A549 (cell line): ENCODE results near the gene CES4A. TPM values are rescaled to one million over a fixed set of nuclear protein-coding genes. Genes with fewer than 3 reads are reported as not detected.

Experiments used
- ATAC-seq, 2 experiments: fragments of 200-7000 bp in 1 of 2; fragments of >200 bp in 1 of 2; cut with Nextera tagmentation in 1 of 2; cut with Tn5 transposase in 1 of 2; 3 replicates each; pipeline versions ENCODE4 v1.8.0 to v1.9.1; 2018 to 2020; ENCODE audit warnings: mild to moderate bottlenecking in 1 of 2, moderate library complexity in 1 of 2
- CTCF ChIA-PET: fragments of 300-600 bp; sonication (Branson Sonifier 250); formaldehyde crosslinking; extraction: SDS; loops from one replicate; lab custom pipeline; 2021; ENCODE audit warnings: antibody characterized with exemption, inconsistent platforms; lab: Yijun Ruan, JAX
- POLR2A ChIA-PET: fragments of 350-600 bp; formaldehyde crosslinking; extraction: SDS; loops from one replicate; lab custom pipeline; 2021; ENCODE audit warnings: antibody characterized with exemption, inconsistent platforms; lab: Yijun Ruan, JAX
- DNase-seq, 2 experiments: peaks; one replicate each; pipeline versions ENCODE4 v3.0.0 to v3.0.0-alpha.2; 2011 to 2016; ENCODE audit warnings: low read depth in 1 of 2, low spot score in 1 of 2
- FAIRE-seq: peaks from 2 replicates; lab custom pipeline; 2011; peaks lifted over from hg19 to GRCh38; lab: Jason Lieb, UNC
- H3K27ac ChIP-seq, 2 experiments: fragments of >200 bp; sonication (Bioruptor Twin); formaldehyde crosslinking; 3 replicates each; pipeline ENCODE4 v1.5.1; 2016 to 2017
- H3K4me1 ChIP-seq: fragments of >200 bp; sonication (Bioruptor Twin); formaldehyde crosslinking; 3 replicates; pipeline ENCODE4 v1.6.1; 2016
- H3K4me2 ChIP-seq: fragments of >200 bp; sonication (Bioruptor Twin); formaldehyde crosslinking; 3 replicates; pipeline ENCODE4 v1.6.1; 2016
- H3K4me3 ChIP-seq: fragments of >200 bp; sonication (Bioruptor Twin); formaldehyde crosslinking; 3 replicates; pipeline ENCODE4 v1.5.1; 2016
- H3K9me3 ChIP-seq: fragments of >200 bp; sonication (Bioruptor Twin); formaldehyde crosslinking; 3 replicates; pipeline ENCODE4 v1.6.1; 2016
- CBX2 ChIP-seq: fragments of 200-600 bp; sonication (generic); IDR thresholded peaks from 2 replicates; pipeline ENCODE4 v1.6.1; 2016; ENCODE audit warnings: low read depth, mild to moderate bottlenecking, borderline replicate concordance
- CEBPB ChIP-seq, 2 experiments: fragments of >200 bp in 1 of 2; sonication (Bioruptor Twin) in 1 of 2; formaldehyde crosslinking in 1 of 2; IDR thresholded peaks; 2 replicates each; pipeline ENCODE4 v1.6.1; 2012 to 2016
- CHD4 ChIP-seq: fragments of 200-600 bp; sonication (generic); IDR thresholded peaks from 2 replicates; pipeline ENCODE4 v1.6.1; 2016; ENCODE audit warnings: antibody characterized with exemption, mild to moderate bottlenecking, borderline replicate concordance
- CTCF ChIP-seq: fragments of >200 bp; sonication (Bioruptor Twin); formaldehyde crosslinking; IDR thresholded peaks from 3 replicates; pipeline ENCODE4 v1.5.1; 2016
- E2F6 ChIP-seq: IDR thresholded peaks from 2 replicates; pipeline ENCODE4 v1.6.1; 2012; ENCODE audit warnings: low read depth, borderline replicate concordance
- EHMT2 ChIP-seq: fragments of 200-600 bp; sonication (generic); IDR thresholded peaks from 2 replicates; pipeline ENCODE4 v1.6.1; 2016; ENCODE audit warnings: antibody characterized with exemption, low read depth, mild to moderate bottlenecking, moderate library complexity
- EP300 ChIP-seq, 2 experiments: fragments of >200 bp; sonication (Bioruptor Twin); formaldehyde crosslinking; IDR thresholded peaks; 2 replicates in 1 of 2; 3 replicates in 1 of 2; pipeline ENCODE4 v1.6.1; 2016 to 2017
- FOSL2 ChIP-seq, 2 experiments: fragments of 450-650 bp in 1 of 2; fragments of >200 bp in 1 of 2; sonication (Bioruptor Twin) in 1 of 2; formaldehyde crosslinking; IDR thresholded peaks; 2 replicates each; pipeline versions ENCODE4 v1.5.0 to v1.6.1; 2016 to 2020; ENCODE audit warnings: mild to moderate bottlenecking in 1 of 2, moderate library complexity in 1 of 2
- HES2 ChIP-seq: fragments of >200 bp; sonication (Bioruptor Twin); formaldehyde crosslinking; IDR thresholded peaks from 2 replicates; pipeline ENCODE4 v1.6.1; 2016
- HEYL ChIP-seq: fragments of 250-450 bp; sonication (Bioruptor Pico); IDR thresholded peaks from 2 replicates; pipeline ENCODE4 v1.8.0; 2021; ENCODE audit warnings: mild to moderate bottlenecking, moderate library complexity
- HMGXB4 ChIP-seq: fragments of 250-450 bp; sonication (Bioruptor Pico); IDR thresholded peaks from 2 replicates; pipeline ENCODE4 v1.5.0; 2021; ENCODE audit warnings: mild to moderate bottlenecking, moderate library complexity, borderline replicate concordance
- JUN ChIP-seq, 2 experiments: fragments of >200 bp; sonication (Bioruptor Twin); formaldehyde crosslinking; IDR thresholded peaks; 2 replicates in 1 of 2; 3 replicates in 1 of 2; pipeline ENCODE4 v1.6.1; 2016 to 2017
- NPAS2 ChIP-seq: fragments of 250-450 bp; sonication (Bioruptor Pico); IDR thresholded peaks from 2 replicates; pipeline ENCODE4 v1.8.0; 2022; ENCODE audit warnings: mild to moderate bottlenecking, moderate library complexity, borderline replicate concordance
- NR3C1 ChIP-seq: fragments of >200 bp; sonication (Bioruptor Twin); formaldehyde crosslinking; IDR thresholded peaks from 3 replicates; pipeline ENCODE4 v1.6.1; 2017
- RCOR1 ChIP-seq: fragments of 150-350 bp; IDR thresholded peaks from 2 replicates; pipeline ENCODE4 v1.6.1; 2014; ENCODE audit warnings: antibody characterized with exemption, low read length, low read depth
- RFX5 ChIP-seq: fragments of 450-650 bp; IDR thresholded peaks from 2 replicates; pipeline ENCODE4 v1.7.1; 2014; ENCODE audit warnings: antibody characterized with exemption, mild to moderate bottlenecking, moderate library complexity
- TFCP2L1 ChIP-seq: fragments of 250-450 bp; sonication (Bioruptor Pico); IDR thresholded peaks from 2 replicates; pipeline ENCODE4 v1.5.0; 2021; ENCODE audit warnings: mild to moderate bottlenecking
- USF2 ChIP-seq: fragments of 450-650 bp; IDR thresholded peaks from 2 replicates; pipeline ENCODE4 v1.6.1; 2014; ENCODE audit warnings: antibody characterized with exemption
- ZNF302 ChIP-seq: fragments of 250-450 bp; sonication (Bioruptor Pico); IDR thresholded peaks from 2 replicates; pipeline ENCODE4 v1.9.0; 2021; ENCODE audit warnings: inconsistent platforms, mild to moderate bottlenecking, moderate library complexity
- WGBS: methylation state at CpG from one replicate; pipeline ENCODE4 v1.1.6; 2017; ENCODE audit errors: missing lambda C conversion rate; 5-methylcytosine and 5-hydroxymethylcytosine counted together
- polyA plus RNA-seq, 4 experiments: library from polyadenylated mRNA; depleted of rRNA in 3 of 4; stranded (reverse); fragments of >200 nt; fragmentation: RNase III in 1 of 4; extraction: RNeasy Plus Mini Kit Qiagen cat#74134 plus additional on column Dnase treatment in 1 of 4; gene quantifications; 2 replicates in 3 of 4; 3 replicates in 1 of 4; pipeline ENCODE4 v1.2.3, GENCODE V29; 2011 to 2017

CES4A gene
- polyA plus RNA-seq, 2 of the 4 experiments (the other 2 are of a cell fraction): 2.8 to 3.5 TPM

- TF ChIP-seq USF2 (no peak), RCOR1 (no peak)
Observed at GRCh38 chr16:67023689-67024088, 35.3 kb downstream of the CES4A start (continued).

- no peak overlapping the region for H3K4me2 ChIP-seq
- CTCF ChIA-PET: interaction anchor here (0.5 to 9.1 kb wide), 7 partner anchors 7 to 1099 kb away, joined by 3 to 94 read pairs (median 6); no protein-coding TSS in a partner anchor
Observed at GRCh38 chr16:67024384-67025209, 36.2 kb downstream of the CES4A start.

GRCh38 chr16:67025210-67025550, 36.8 kb downstream of the CES4A start:
- H3K4me1 ChIP-seq: peaks cover 4% of the 10 kb centered on the region; the same call in 2 of the 3 replicates
- DNase-seq: no peak
- ATAC-seq: no peak
- ChIA-PET CTCF (interaction anchor here (1.3 to 3.9 kb wide), 4 partner anchors 8 to 173 kb away, joined by 3 to 47 read pairs (median 6); no protein-coding TSS in a partner anchor), POLR2A (no interaction called here)
- TF ChIP-seq CBX2: no peak
- no peak overlapping the region for H3K4me2 ChIP-seq
- FAIRE-seq: no peak
- H3K4me3 ChIP-seq: no peak overlapping the region
- no peaks in the 10 kb centered on the region for H3K9me3 ChIP-seq
- H3K27ac ChIP-seq: no peak overlapping the region

More at GRCh38 chr16:67024384-67025209, 36.2 kb downstream of the CES4A start:
- FAIRE-seq (no peak), DNase-seq (no peak), ATAC-seq (no peak)
- no peak overlapping the region for H3K4me3 ChIP-seq
- TF ChIP-seq ZNF302 (CRISPR knock-in tag): no peak
- TF ChIP-seq NPAS2 (CRISPR knock-in tag): no peak
- no peak for TF ChIP-seq E2F6
- TF ChIP-seq CTCF: no peak
- H3K4me1 ChIP-seq: peaks cover 4% of the 10 kb centered on the region; the same call in 2 of the 3 replicates
- no peaks in the 10 kb centered on the region for H3K9me3 ChIP-seq
- WGBS: 85% methylated on average over 4 of the region's 4 CpGs
- POLR2A ChIA-PET: no interaction called here
- no peak overlapping the region for H3K27ac ChIP-seq

GRCh38 chr16:67026570-67026969, 38.2 kb downstream of the CES4A start:
- CTCF ChIA-PET: interaction anchor here (0.9 to 3.9 kb wide), 11 partner anchors 8 to 159 kb away, joined by 3 to 47 read pairs (median 4); no protein-coding TSS in a partner anchor
- Histone ChIP-seq H3K9me3 (no peaks in the 10 kb centered on the region), H3K4me1 (peaks cover 16% of the 10 kb centered on the region), H3K4me2 (no peak overlapping the region), H3K27ac (no peak overlapping the region), H3K4me3 (no peak overlapping the region)
- POLR2A ChIA-PET: interaction anchor here (2.1 kb wide), 1 partner anchor 9 kb away, joined by 6 read pairs; no protein-coding TSS in a partner anchor
- DNase-seq (no peak), ATAC-seq (no peak), FAIRE-seq (no peak)
- WGBS: 92% methylated on average over 4 of the region's 4 CpGs
- TF ChIP-seq RFX5: no peak
- no peak for TF ChIP-seq TFCP2L1 (CRISPR knock-in tag)
- TF ChIP-seq EP300 (IDR thresholded peaks at IDR 0.05): no peak
- no peak for TF ChIP-seq NR3C1
- TF ChIP-seq HES2: no peak
- no peak for TF ChIP-seq HEYL (CRISPR knock-in tag)
- TF ChIP-seq CEBPB (IDR thresholded peaks at IDR 0.05): no peak
- TF ChIP-seq HMGXB4 (CRISPR knock-in tag): no peak
- TF ChIP-seq CTCF: no peak
- no peak for TF ChIP-seq FOSL2 (IDR thresholded peaks at IDR 0.05)
- no peak for TF ChIP-seq FOSL2 (CRISPR knock-in tag; IDR thresholded peaks at IDR 0.05)
- TF ChIP-seq CHD4: no peak
- no peak for TF ChIP-seq ZNF302 (CRISPR knock-in tag)
- no peak for TF ChIP-seq JUN (IDR thresholded peaks at IDR 0.05)
- TF ChIP-seq EHMT2: no peak
